GM21447 (cell line): ENCODE results near the gene IL12RB1.

Experiments used
- ATAC-seq: cut with Tn5 transposase; IDR thresholded peaks from one replicate; pipeline ENCODE4 v1.9.1; 2021; ENCODE audit not compliant: unreplicated experiment

The IL12RB1 gene

GRCh38 chr19:18013210-18014111 is 73.3 kb downstream of the IL12RB1 start:
- no peak for ATAC-seq

- no peak for ATAC-seq
Observed at GRCh38 chr19:18010149-18010548, 76.6 kb downstream of the IL12RB1 start.

- no peak for ATAC-seq
Observed at GRCh38 chr19:18009412-18010066, 77.2 kb downstream of the IL12RB1 start.
